Measurements from ENCODE around the gene TANGO2.

Gene TANGO2

DNA sequence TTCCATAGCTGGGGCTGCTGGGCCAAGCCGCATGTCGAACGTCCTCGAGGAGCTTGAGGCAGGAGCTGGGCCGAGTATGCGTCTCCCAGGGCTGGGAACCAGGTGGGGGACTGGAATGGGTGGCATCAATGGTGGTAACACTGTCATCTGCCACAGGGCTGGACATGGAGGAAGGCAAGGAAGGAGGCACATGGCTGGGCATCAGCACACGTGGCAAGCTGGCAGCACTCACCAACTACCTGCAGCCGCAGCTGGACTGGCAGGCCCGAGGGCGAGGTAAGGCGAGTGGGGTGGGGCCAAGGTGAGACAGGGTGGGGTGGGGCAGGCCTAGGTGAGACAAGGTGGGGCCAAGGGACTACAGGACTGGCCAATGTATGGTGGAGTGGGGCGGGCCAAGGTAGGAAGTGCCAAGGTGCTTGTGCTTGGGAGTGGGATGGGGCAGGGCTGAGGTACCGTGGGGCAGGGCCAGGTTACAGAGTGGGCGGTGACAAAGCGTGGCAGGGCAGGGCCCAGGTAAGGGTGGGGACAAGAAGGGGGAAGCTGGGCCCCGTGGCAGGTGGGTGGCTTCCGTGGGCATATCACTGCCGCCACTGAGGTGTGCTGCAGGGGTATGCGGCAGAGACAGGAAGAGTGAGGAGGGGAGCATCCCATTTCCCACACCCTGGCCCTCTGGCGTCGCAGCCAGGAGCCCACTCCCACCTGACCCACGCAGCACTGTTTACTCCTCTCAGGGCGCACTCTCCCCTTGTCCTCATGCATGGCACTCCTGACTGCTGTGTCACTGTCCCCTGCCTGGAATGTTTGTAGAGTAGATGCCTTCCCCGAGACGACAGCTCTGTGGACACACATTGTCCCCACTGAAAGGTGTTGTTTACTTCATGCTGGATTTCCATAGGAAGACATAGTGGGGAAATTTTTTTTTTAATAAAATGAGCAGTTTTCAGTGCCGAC lies 31.7 kb downstream of the TANGO2 start:
- no peak for DNase-seq

DNA sequence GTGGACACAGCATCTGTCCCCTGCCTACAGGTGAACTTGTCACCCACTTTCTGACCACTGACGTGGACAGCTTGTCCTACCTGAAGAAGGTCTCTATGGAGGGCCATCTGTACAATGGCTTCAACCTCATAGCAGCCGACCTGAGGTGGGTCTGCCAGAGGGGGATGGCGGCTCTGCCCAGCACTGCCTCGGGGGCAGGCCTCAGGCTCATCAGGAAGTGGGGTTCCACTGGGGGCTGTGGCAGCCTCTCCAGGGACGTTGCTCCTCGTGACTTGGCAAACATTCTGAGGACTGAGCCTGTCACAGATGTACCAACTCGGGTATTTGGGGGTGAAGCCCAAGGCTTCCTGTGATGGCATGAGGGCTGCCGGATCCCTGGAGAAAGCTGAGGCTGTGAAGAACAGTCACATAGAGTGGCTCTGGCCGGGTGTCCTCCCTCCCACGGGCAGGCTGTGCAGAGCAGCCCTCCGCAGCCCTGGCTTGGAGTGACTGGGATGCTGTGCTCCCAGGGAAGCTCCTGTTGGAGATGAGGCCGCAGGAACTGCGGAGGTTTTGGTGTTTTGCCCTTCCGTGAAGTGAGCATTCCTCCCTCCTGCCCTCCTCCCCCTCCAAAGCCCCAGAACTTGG lies 32.6 kb downstream of the TANGO2 start:
- DNase-seq: no peak

DNA sequence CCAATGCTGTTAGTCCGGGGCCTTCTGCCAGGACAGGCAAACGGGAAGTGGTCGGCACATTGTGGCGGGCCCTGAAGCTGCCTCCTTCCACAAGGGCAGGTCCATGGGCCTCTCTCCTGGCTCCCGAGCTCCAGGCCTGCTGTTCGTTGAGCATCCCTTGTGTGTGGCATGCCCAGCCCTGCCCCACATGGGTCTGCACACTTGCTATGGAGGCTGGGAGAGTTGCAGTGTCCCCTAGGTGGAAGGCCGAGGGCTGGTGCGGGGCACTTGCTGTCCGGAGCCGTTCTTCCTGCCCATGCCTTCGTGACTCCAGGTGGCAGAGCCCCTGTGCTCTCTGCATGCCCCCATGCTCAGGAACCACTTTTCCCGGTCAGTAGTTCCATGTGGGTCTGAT lies 33.1 kb downstream of the TANGO2 start:
- no peak for DNase-seq

DNA sequence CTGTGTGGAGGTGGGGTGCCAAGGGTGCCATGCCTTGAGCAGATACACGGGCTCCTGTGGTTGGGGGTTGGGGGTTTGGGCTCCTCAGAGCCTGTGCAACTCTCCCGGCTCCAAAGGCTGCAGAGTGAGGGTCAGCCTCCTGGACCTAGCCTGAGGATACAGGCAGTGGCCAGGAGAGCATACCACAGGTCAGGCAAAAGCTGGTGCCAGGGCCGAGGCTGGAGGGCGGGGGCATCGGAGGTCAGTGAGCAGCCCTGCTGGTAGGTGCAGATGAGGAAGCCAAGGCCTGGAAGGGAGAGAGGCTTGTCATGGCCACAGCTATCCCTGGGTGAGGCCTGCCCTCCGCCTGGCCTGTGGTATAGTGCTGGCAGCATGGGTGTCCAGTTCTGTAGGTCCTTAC lies 33.6 kb downstream of the TANGO2 start:
- no peak for DNase-seq

DNA sequence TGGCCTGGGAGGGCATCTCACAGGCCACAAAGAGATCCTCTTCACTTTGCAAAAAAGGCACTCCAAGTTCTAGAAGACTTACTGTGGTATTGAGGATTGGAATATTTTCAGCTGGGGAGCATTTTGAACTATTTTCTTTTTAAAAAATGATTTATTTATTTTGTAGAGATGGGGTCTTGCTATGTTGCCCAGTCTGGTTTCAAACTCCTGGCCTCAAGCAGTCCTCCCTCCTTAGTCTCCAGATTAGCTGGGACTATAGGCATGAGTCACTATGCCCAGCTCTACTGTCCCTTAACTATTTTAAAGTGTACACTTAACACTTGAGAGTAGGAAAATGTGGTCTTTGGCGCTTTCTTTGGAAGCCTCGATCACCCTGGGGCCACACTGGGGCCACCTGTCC lies 34.2 kb downstream of the TANGO2 start:
- no peak for DNase-seq

DNA sequence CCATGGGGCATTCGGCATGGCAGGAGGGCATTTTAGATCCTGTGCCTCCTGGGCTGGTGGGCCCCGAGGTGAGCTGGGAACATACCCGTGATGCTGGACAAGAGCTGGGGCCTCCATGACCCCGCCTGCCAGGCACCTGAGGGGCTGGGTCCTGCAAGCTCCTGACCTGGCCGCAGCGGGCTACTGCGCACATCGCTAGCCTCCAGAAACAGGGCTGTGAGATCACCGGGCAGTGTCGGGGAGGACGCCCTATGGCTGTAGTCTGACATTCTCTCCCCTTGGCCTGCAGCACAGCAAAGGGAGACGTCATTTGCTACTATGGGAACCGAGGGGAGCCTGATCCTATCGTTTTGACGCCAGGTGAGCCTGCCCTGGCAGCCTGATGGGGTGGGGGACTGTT lies 34.7 kb downstream of the TANGO2 start:
- no peak for DNase-seq

DNA sequence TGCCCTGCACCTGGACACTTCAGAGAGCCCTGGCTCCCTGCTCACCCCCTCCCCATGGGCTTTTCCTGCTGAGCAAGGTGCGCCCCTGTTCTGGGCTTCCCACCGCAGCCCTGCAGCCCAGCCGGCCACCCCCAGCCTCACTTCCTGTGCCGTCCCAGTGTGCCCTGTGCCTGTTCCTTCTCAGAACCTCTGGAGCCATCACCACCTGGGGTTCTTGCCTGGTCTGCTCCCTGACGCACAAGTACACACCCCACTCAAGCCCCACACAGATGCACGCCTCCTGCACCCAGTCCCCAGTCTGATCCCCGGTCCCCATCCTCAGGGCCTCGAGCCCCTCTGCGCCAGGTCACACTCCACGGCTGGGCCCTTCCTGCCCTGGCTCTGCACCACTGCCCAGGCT lies 35.3 kb downstream of the TANGO2 start:
- no peak for DNase-seq

DNA sequence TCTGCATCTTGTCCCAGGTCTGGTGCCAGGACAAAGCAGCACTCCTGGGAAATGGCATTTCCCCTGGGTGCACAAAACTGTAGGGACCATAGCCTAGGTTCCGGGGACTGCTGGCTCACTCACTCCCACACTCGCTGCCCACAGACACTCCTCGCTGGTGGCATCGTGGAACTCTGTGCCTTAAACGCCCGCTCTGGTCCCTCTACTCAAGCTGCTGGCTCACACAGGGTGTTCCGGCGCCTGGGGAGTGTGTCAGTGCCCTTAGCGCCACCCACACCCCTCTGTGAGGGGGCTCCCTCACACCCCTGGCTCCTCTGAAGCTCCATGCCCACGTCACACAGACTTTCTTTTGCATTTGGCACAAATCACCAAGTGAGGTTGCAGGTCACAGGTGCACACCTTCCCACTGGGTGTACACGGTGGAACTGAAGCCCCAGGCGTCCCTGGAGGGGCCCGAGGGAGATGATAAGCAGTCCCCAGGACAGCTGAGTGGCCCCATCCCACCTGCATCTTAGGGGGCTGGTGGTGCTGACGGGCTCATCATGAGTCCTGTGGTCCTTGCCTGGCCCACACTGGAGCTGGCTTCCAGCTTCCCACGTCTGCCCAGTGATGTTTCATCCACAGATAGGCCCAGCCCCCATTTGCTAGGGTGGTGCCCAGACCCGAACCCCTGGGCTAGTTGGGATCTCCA lies 35.9 kb downstream of the TANGO2 start:
- DNase-seq: no peak

DNA sequence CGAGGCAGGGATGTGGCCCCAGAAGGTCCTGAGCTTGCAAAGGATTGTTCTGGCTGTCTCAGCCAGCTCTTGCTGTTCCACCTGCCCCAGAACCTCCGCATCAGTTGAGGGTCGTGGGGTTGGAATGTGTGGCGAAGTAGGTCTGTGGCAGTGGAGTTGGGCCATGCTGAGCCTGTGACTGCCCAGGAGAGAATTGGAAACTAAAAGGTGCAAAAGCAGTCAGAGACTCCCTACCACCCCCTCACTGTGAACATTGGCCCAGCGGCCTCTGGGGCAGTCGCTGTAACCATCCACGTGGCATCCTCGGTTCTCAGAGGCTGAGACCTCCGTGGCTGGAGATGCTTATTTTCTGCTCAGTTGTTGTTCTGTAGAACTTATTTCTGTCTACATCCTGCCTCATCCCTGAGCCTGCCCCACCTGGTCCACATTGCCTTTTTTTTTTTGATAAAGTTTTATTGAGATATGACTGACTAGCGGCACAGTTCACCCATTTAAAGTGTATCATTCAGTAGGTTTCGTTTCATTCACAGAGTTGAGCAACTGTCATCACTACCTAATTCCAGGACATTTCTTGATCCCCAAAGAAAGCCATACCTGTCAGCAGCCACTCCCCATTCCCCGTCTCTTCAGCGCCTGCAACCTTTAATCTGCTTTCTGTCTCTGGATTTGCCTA lies 36.8 kb downstream of the TANGO2 start:
- no peak for DNase-seq

DNA sequence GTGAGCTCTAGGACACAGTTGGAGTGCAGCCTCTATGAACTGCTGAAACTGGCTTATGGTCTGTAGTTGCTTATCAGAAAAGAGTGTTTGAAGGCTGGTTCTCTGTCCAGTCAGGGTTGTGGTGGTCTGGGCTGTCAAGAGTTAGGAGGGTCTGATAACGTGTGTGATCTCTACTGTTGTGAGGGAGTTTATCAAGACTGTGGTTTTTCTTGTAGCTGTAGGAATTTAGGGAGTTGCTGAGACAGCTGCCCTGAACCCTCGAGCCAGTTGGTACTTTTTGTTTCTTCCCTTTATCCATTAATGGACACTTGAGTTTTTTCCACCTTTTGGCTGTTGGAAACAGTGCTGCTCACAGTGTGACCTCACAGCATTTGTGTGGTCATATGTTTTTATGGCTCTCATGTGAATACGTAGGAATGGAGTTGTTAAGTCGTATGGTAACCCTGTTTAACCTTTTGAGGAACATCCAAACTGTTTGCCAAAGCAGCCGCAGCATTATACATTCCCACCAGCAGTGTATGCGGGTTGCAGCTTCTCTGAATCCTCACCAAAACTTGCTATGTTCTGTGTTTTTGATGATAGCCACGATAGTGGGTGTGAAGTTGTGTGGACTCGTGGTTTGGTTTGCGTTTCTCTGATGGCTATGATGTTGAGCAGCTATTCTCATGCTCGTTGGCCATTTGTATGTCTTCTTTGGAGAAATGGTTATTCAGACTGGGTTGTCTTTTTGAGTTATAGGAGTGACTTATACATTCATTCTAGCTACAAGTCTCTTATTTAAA lies 38.3 kb downstream of the TANGO2 start:
- no peak for DNase-seq

DNA sequence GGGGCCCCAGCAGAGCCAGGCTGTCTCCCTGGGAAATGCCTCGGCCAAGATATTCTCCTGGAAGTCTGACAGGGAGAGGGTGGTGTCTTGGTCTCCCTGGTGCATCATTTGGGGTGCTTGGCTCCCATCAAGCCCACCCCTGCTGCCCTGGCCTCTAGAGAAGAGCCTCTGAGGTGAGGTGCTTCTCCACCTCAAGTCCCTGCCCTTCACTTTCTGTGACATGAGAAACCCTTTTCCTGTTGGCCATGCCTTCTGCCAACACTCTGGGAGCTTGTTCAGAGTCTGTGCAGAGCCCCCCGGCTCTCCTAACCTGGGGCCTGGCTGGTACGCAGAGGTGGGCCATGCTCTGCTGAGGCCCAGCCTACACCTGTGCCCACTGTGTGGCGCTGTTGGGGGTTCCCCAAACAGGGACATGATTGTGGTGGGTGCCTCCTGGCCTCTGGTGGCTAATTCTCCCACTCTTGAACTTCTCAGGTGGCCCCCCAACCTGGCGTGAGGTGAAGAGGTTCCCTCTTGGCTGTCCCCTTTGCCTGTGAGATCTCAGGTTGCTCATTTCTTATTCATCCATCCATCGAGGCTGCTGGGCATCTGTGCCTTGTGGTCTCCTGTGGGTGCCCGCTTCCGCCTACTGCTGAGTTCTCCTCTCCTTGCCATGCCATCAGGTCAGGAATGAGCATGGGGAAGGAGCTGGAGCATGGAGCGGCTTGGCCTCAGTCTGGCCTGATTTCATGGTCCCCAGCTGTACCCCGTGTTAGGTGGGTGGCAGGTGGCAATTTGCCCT lies 40.0 kb downstream of the TANGO2 start:
- DNase-seq: peak; percentile 26

DNA sequence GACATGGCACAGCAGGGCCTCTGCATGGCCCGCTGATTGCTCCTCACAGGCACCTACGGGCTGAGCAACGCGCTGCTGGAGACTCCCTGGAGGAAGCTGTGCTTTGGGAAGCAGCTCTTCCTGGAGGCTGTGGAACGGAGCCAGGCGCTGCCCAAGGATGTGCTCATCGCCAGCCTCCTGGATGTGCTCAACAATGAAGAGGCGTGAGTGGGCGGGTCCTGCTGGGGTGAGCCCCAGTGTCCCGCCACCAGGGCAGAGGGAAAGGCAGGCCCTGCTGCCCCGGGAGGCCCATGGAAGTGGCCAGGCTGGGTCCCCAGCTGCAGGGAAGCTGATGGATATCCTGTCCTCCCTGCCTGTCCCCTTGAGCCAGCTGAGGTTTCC lies 40.6 kb downstream of the TANGO2 start:
- no peak for DNase-seq

DNA sequence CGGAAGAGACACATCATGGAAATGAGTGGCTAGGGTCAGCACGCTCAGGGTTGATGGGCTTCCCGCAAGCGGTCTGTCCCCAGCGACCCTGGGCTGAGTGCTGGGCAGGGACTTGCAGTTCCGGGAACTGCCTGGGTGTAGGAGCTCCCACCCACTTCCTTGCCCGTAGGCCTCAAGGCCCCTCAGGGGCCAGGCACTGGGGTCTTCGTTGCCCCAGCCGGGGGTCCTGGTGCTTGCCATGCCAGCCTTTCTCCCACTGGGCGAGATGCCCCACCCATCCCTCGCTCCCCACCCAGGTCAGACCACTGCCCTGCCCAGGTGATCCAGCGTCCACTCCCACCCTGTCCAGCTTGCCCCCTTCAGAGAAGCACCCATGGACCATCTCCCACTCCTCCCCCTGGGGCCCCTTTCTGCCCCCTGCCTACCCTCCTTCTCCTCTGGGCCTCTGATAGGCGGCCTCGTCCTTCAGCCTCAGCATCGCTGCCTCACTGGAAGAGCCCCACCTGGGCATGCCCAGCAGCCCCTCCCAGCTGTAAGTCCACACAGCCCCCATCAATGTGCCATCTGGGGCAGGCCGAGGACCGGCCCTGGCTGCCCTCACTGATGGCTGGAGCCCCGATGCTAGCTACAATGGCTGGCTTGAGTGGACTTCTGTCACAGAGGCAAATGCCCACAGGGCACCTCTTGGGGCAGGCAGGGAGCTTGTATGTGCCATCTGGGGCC lies 41.3 kb downstream of the TANGO2 start:
- DNase-seq: no peak

DNA sequence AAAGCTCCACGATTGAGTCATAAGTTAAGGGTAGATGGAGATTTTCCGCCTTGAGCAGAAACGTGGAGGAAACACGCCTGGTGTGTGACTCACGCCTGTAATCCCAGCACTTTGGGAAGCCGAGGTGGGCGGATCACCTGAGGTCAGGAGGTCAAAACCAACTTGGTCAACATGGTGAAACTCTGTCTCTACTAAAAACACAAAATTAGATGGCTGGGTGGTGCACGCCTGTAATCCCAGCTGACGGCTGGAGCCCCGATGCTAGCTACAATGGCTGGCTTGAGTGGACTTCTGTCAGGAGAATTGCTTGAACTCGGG lies 41.8 kb downstream of the TANGO2 start:
- DNase-seq: no peak

DNA sequence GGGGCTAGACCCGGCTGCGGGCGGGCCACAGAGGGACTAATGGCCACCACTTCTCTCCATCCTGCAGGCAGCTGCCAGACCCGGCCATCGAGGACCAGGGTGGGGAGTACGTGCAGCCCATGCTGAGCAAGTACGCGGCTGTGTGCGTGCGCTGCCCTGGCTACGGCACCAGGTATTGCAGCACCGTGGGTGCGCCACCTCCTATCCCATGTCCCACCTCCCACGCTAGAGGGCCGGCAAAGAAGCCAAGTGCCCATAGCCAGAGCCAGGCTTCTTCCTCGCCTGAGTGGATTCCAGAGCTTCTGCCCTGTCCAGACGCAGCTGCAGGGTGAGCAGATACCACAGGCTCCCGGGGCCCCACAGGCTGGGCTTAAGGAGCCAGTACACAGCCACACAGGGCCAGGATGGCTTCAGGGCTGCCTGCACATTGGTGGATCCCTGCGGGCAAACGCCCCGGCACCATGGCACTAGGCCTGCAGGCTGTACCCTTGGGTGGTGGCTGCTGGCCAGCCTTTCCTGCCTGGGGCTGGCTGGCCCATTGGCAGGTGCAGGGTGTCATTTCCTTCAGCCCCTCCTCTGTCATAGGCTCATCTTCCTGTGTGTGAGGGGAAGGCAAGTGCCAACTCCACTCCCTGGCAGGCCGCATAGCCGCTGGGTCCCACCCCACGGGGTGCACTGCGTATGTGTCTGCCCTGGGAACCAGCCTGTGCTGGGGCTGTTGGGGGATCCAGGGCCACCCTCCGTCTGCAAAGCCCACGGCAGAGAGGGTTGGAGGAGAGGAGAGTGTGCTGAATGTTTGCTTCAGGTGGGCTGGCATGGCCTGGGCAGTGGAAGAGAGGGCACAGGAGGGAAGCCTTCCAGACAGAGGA lies 42.6 kb downstream of the TANGO2 start:
- no peak for DNase-seq

DNA sequence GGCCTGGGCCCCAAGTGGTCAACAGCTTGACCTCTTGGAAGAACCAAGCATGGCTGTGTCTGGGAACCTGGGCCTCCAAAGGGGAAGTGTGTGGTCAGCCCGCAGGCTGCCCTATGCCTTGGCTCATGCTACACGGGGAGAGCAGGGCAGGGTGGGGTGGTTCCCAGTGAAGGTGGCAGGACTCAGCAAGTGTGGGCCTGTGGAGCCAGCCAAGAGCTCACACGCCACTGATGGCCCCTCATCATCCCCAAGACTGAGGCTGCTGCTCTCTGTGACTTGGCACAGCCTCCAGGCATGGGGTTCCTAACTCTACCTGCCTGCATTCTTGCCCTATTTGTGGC lies 43.2 kb downstream of the TANGO2 start:
- no peak for DNase-seq

DNA sequence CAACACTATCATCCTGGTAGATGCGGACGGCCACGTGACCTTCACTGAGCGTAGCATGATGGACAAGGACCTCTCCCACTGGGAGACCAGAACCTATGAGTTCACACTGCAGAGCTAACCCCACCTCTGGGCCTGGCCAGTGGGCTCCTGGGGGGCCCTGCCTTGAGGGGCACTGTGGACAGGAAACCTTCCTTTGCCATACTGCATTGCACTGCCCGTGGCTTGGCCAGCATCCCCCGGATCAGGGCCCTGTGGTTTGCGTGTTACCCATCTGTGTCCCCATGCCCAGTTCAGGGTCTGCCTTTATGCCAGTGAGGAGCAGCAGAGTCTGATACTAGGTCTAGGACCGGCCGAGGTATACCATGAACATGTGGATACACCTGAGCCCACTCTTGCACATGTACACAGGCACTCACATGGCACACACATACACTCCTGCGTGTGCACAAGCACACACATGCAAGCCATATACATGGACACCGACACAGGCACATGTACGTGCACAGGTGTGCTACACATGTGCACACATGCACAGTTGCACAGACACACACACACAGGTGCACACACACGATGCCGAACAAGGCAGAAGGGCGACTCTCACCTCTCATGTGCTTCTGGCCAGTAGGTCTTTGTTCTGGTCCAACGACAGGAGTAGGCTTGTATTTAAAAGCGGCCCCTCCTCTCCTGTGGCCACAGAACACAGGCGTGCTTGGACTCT lies 43.8 kb downstream of the TANGO2 start:
- DNase-seq: no peak

DNA sequence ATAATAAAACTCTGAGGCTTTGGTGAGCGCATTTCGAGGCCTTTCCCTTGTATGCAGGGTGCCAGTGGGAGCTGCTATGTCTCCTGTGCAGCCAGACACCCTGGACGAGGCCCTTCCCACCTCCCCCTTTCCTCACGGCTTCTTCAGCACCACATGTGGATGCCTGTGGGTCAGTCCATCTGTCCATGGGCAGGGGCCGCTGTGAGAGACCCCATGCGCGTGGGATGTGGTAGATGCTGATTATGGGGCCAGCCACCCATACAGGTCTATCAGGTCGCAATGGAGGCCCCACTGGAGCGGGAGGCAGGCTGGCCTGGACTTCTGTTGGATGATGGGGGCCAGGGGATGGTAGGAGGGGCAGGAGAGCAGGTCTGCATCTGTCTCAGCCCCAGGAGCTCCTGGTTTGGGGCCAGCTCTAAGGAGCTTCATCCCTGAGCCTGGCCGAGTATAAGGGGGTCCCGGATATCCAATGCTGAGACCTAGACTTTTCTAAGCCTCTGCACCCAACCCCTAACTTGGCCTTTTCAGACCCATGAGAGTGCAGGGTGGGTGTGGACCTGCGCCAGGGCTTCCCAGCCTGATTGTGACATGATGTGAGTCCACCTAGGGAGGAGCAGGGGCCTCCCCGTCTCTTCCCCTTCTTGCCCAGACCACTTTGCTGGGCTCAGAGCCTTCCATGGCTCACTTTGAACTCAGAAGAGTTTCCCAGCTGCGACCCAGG lies 45.1 kb downstream of the TANGO2 start:
- DNase-seq: no peak

All from CD4-positive, alpha-beta T cell treated with Interleukin-17A for 4 hours (primary cell).